Osteoblast (primary cell): ENCODE measurements around the gene GFRA1. TPM values are rescaled to one million over a fixed set of nuclear protein-coding genes. Genes with fewer than 3 reads are reported as not detected.

Source experiments
- DNase-seq: peaks from one replicate; pipeline ENCODE4 v3.0.0; 2011; ENCODE audit warnings: low spot score, mixed read lengths; ENCODE audit not compliant: insufficient read length; ENCODE audit errors: missing footprints
- H2AFZ ChIP-seq: 2 replicates; pipeline ENCODE4 v1.6.0; 2011; ENCODE audit warnings: mild to moderate bottlenecking, low read length
- H3K27ac ChIP-seq: 2 replicates; pipeline ENCODE4 v1.5.1; 2011; ENCODE audit warnings: mild to moderate bottlenecking, low read depth, low read length, moderate library complexity
- H3K27me3 ChIP-seq: 2 replicates; pipeline ENCODE4 v1.6.0; 2012; ENCODE audit warnings: mild to moderate bottlenecking, control low read depth, inconsistent platforms, low read length, moderate library complexity; ENCODE audit not compliant: insufficient read depth
- H3K36me3 ChIP-seq: 2 replicates; pipeline ENCODE4 v1.5.1; 2011; ENCODE audit warnings: mild to moderate bottlenecking, low read length, control low read depth, moderate library complexity; ENCODE audit not compliant: insufficient read depth
- H3K4me1 ChIP-seq: 2 replicates; pipeline ENCODE4 v1.5.1; 2011; ENCODE audit warnings: mild to moderate bottlenecking, low read length, control low read depth, moderate library complexity; ENCODE audit not compliant: insufficient read depth
- H3K4me2 ChIP-seq: 2 replicates; pipeline ENCODE4 v1.6.0; 2011; ENCODE audit warnings: mild to moderate bottlenecking, low read length; ENCODE audit not compliant: insufficient read depth
- H3K4me3 ChIP-seq: fragments of 200-600 bp; sonication (generic); 3 replicates; pipeline ENCODE4 v1.5.1; 2012; ENCODE audit warnings: mild to moderate bottlenecking, low read length, inconsistent platforms; ENCODE audit not compliant: insufficient read depth
- H3K79me2 ChIP-seq: 2 replicates; pipeline ENCODE4 v1.6.0; 2012; ENCODE audit warnings: mild to moderate bottlenecking, low read length, control low read depth, inconsistent platforms; ENCODE audit not compliant: insufficient read depth
- H3K9me3 ChIP-seq: 2 replicates; pipeline ENCODE4 v1.5.1; 2011; ENCODE audit warnings: low read depth, low read length, control low read depth
- H4K20me1 ChIP-seq: 2 replicates; pipeline ENCODE4 v1.6.0; 2012; ENCODE audit warnings: mild to moderate bottlenecking, low read length, control low read depth; ENCODE audit not compliant: insufficient read depth
- total RNA-seq: library from RNA; depleted of rRNA; stranded (reverse); fragments of >200 nt; gene quantifications from 2 replicates; pipeline ENCODE4 v1.2.3, GENCODE V29; 2012
- TF ChIP-seq, protein P1 (sequence below): IDR thresholded peaks from 2 replicates; pipeline ENCODE4 v1.5.1; 2011; ENCODE audit warnings: mild to moderate bottlenecking, low read depth, low read length, moderate library complexity; ENCODE audit errors: extremely low read depth

Gene GFRA1
- total RNA-seq, 1 donor = 76.0 TPM

DNA sequence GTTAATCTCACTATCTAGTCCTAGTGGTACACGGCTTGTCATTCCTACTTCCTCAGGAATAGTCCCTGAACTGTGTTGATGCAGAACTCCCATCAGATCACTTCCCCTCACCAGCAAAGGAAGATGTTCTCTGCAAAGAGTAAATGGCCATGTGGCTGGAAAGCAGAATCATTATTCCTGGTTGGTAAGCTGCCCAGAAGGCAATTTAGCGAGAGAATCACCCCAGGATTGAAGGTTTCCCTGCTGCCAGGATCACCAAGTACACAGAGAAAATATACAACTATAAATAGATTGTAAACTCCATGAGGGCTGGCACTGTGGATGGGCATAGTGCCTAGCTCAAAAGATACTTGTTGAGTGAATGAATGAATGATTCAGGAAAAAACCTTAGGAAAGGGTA is 115.0 kb downstream of the GFRA1 start:
- H2AFZ ChIP-seq = no peak overlapping the region
- H3K79me2 ChIP-seq = no peaks in the 10 kb centered on the region
- H3K27me3 ChIP-seq = no peaks in the 10 kb centered on the region
- no peak overlapping the region for H3K27ac ChIP-seq
- H3K36me3 ChIP-seq = no peaks in the 10 kb centered on the region
- DNase-seq = no peak
- no peaks in the 10 kb centered on the region for H3K9me3 ChIP-seq
- no peaks in the 10 kb centered on the region for H4K20me1 ChIP-seq
- no peak overlapping the region for H3K4me2 ChIP-seq
- no peaks in the 10 kb centered on the region for H3K4me1 ChIP-seq
- no peak overlapping the region for H3K4me3 ChIP-seq
- TF ChIP-seq, protein P1, sequence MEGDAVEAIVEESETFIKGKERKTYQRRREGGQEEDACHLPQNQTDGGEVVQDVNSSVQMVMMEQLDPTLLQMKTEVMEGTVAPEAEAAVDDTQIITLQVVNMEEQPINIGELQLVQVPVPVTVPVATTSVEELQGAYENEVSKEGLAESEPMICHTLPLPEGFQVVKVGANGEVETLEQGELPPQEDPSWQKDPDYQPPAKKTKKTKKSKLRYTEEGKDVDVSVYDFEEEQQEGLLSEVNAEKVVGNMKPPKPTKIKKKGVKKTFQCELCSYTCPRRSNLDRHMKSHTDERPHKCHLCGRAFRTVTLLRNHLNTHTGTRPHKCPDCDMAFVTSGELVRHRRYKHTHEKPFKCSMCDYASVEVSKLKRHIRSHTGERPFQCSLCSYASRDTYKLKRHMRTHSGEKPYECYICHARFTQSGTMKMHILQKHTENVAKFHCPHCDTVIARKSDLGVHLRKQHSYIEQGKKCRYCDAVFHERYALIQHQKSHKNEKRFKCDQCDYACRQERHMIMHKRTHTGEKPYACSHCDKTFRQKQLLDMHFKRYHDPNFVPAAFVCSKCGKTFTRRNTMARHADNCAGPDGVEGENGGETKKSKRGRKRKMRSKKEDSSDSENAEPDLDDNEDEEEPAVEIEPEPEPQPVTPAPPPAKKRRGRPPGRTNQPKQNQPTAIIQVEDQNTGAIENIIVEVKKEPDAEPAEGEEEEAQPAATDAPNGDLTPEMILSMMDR = no peak

DNA sequence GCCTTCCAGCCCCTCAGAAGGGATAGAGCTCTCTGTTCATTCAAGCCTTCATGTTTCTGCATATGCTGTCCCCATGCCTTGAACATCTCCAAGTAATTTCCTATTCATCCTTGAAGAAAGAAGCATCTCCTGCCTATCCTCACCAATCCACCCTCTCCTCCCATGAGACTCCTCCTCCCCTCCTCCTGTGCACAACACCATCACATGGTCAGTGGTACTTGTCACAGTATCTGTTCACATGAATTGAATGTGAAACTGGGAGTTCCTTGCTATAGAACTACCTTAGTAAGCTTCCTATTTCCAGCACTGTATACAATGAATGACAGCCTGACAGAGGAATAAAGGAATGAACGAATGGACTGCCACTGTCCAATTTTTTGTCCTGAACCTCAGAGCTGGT is 115.5 kb downstream of the GFRA1 start:
- no peak overlapping the region for H3K4me3 ChIP-seq
- no peaks in the 10 kb centered on the region for H3K27me3 ChIP-seq
- H3K4me1 ChIP-seq = no peaks in the 10 kb centered on the region
- H3K4me2 ChIP-seq = no peak overlapping the region
- TF ChIP-seq, protein P1 = no peak
- H3K27ac ChIP-seq = no peak overlapping the region
- H4K20me1 ChIP-seq = no peaks in the 10 kb centered on the region
- no peaks in the 10 kb centered on the region for H3K36me3 ChIP-seq
- no peak overlapping the region for H2AFZ ChIP-seq
- H3K9me3 ChIP-seq = no peaks in the 10 kb centered on the region
- no peaks in the 10 kb centered on the region for H3K79me2 ChIP-seq
- DNase-seq = no peak

DNA sequence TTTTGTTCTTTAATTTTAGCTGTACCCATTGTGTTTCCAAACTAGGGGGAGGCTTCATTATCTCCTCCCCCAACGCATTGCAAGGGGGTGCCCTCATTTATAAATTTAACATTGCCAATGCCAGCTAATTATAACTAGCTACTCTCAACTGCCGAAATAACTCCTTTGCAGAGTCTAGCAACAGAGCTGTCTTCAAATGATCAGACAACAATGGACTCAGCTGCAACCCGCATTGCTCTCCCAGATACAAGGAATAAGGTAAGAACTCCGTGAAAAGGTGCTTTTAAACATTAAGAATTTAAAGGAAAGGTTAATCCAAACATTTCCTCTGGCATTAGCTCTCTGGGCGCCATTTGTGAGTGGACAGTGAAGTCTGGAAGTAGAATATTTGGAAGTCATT is 116.2 kb downstream of the GFRA1 start:
- TF ChIP-seq, protein P1 = no peak
- Histone ChIP-seq H3K9me3 (no peaks in the 10 kb centered on the region), H3K27me3 (no peaks in the 10 kb centered on the region), H4K20me1 (no peaks in the 10 kb centered on the region), H3K4me2 (no peak overlapping the region), H3K79me2 (no peaks in the 10 kb centered on the region), H3K4me3 (no peak overlapping the region), H3K27ac (no peak overlapping the region), H3K36me3 (no peaks in the 10 kb centered on the region), H2AFZ (no peak overlapping the region), H3K4me1 (no peaks in the 10 kb centered on the region)
- DNase-seq = no peak

DNA sequence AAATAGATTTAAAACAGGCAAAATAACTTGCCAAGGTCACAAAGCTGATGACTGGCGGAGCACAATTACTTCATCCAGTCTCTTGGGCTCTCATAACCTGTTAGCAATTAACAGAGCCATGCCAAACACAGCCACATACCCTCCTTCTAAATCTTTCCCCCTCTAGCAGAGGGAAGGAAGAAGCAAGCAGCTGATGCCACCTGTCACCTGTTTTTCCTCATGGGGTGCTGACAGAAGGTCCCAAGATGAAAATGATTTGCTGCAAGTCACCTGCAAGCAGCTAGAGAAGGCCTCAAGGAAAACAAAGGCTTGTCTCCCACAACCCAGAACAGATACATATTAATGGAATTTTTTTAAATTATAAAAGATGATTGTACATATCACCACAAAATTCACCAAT is 117.8 kb downstream of the GFRA1 start:
- Histone ChIP-seq H3K4me1 (no peaks in the 10 kb centered on the region), H3K4me3 (no peak overlapping the region), H2AFZ (no peak overlapping the region), H4K20me1 (no peaks in the 10 kb centered on the region), H3K9me3 (no peaks in the 10 kb centered on the region), H3K27me3 (no peaks in the 10 kb centered on the region), H3K36me3 (no peaks in the 10 kb centered on the region), H3K4me2 (no peak overlapping the region), H3K27ac (no peak overlapping the region), H3K79me2 (no peaks in the 10 kb centered on the region)
- DNase-seq = no peak
- TF ChIP-seq, protein P1 = no peak
